GM18502 (cell line): ENCODE results near the gene RTKN.

Experiments used
- ATAC-seq: cut with Tn5 transposase; IDR thresholded peaks from one replicate; pipeline ENCODE4 v1.9.1; 2021; ENCODE audit warnings: mild to moderate bottlenecking; ENCODE audit not compliant: unreplicated experiment, poor library complexity

The RTKN gene

GRCh38 chr2:74419345-74419744 is 22.4 kb downstream of the RTKN start:
- no peak for ATAC-seq

- ATAC-seq: no peak
These were observed 23.4 kb downstream of the RTKN start for GRCh38 chr2:74418312-74418711.

GRCh38 chr2:74417763-74418162 is 24.0 kb downstream of the RTKN start:
- no peak for ATAC-seq

- no peak for ATAC-seq
These were observed 24.5 kb downstream of the RTKN start for GRCh38 chr2:74417197-74417596.

GRCh38 chr2:74416778-74417177 is 25.0 kb downstream of the RTKN start:
- no peak for ATAC-seq

GRCh38 chr2:74415762-74416395 is 25.9 kb downstream of the RTKN start:
- ATAC-seq: no peak

GRCh38 chr2:74414881-74415761 is 26.6 kb downstream of the RTKN start:
- ATAC-seq: no peak

- ATAC-seq: no peak
These were observed 27.3 kb downstream of the RTKN start for GRCh38 chr2:74414441-74414840.

GRCh38 chr2:74413001-74413698 is 28.6 kb downstream of the RTKN start:
- ATAC-seq: no peak

GRCh38 chr2:74407682-74408081 is 34.1 kb downstream of the RTKN start:
- no peak for ATAC-seq

- peak; percentile 69 for ATAC-seq
These were observed 35.7 kb downstream of the RTKN start for GRCh38 chr2:74406035-74406434.

GRCh38 chr2:74401891-74402290 is 39.8 kb downstream of the RTKN start:
- no peak for ATAC-seq

- peak; percentile 43 for ATAC-seq
These were observed 42.0 kb downstream of the RTKN start for GRCh38 chr2:74399785-74400184.

- no peak for ATAC-seq
These were observed 45.6 kb downstream of the RTKN start for GRCh38 chr2:74396149-74396548.

- no peak for ATAC-seq
These were observed 48.2 kb downstream of the RTKN start for GRCh38 chr2:74393525-74393924.

GRCh38 chr2:74392449-74392743 is 49.3 kb downstream of the RTKN start:
- no peak for ATAC-seq

GRCh38 chr2:74391580-74392448 is 49.9 kb downstream of the RTKN start:
- peak; percentile 79 for ATAC-seq

GRCh38 chr2:74391209-74391579 is 50.5 kb downstream of the RTKN start:
- ATAC-seq: no peak

GRCh38 chr2:74390606-74391005 is 51.1 kb downstream of the RTKN start:
- no peak for ATAC-seq

GRCh38 chr2:74387346-74387745 is 54.4 kb downstream of the RTKN start:
- ATAC-seq: no peak
